ENCODE measurements around the gene PRRC2A.

PRRC2A gene
- total RNA-seq: 35.6 to 202 (median 90.4) reads per million in 18 experiments

DNA sequence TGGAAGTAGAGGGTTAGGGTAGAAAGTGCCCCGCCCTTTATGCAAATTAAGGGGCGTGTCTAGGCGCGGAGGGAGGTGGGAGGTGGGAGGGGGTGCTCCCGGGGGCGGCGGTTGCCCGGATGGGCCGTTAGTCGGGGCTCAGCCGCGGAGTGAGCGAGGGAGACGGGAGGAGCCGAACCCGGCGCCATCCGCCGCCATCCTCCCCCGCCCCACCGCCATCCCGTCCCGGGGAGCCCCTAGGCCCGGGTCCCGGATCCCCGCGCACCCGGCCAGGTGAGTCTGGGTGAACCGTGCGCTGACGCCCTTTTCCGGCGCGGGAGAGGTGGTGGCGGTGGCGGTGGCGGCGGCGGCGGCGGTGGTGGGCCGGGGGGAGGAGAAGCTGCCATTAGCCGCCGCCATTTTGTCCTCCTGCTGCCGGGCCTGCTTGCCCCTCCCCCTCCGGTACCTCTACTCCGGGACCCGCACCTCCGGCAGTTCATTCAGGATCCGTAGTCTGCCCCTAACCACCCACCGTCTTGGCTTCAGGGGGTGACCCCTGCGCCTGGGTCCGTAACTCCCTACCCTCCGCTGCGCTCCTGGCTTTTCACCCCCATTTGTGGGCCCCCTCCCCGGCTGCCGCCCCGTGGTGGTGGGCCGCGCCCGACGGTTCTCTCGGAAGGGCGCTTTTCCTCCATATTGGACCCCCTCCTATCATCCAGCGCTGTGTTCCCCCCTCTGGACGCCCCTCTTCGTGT, at the start of gene PRRC2A:
Gene PRRC2A, plus strand, starts transcription at position 130 of the 734 bp plus-strand sequence. CDS start 2,075 bp downstream, outside the sequence.
- DNase-seq: peak in 1 of 2 donors; percentile 41

DNA sequence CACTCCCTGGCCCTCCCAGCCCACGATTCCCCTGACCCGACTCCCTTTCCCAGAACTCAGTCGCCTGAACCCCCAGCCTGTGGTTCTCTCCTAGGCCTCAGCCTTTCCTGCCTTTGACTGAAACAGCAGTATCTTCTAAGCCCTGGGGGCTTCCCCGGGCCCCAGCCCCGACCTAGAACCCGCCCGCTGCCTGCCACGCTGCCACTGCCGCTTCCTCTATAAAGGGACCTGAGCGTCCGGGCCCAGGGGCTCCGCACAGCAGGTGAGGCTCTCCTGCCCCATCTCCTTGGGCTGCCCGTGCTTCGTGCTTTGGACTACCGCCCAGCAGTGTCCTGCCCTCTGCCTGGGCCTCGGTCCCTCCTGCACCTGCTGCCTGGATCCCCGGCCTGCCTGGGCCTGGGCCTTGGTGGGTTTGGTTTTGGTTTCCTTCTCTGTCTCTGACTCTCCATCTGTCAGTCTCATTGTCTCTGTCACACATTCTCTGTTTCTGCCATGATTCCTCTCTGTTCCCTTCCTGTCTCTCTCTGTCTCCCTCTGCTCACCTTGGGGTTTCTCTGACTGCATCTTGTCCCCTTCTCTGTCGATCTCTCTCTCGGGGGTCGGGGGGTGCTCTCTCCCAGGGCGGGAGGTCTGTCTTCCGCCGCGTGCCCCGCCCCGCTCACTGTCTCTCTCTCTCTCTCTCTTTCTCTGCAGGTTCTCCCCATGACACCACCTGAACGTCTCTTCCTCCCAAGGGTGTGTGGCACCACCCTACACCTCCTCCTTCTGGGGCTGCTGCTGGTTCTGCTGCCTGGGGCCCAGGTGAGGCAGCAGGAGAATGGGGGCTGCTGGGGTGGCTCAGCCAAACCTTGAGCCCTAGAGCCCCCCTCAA, 48.2 kb upstream of the PRRC2A start, which contains the start of gene LTA:
Gene LTA, plus strand, starts transcription at position 249 of the 871 bp plus-strand sequence. Its CDS starts 454 bp downstream, at position 703.
- DNase-seq: no peak

DNA sequence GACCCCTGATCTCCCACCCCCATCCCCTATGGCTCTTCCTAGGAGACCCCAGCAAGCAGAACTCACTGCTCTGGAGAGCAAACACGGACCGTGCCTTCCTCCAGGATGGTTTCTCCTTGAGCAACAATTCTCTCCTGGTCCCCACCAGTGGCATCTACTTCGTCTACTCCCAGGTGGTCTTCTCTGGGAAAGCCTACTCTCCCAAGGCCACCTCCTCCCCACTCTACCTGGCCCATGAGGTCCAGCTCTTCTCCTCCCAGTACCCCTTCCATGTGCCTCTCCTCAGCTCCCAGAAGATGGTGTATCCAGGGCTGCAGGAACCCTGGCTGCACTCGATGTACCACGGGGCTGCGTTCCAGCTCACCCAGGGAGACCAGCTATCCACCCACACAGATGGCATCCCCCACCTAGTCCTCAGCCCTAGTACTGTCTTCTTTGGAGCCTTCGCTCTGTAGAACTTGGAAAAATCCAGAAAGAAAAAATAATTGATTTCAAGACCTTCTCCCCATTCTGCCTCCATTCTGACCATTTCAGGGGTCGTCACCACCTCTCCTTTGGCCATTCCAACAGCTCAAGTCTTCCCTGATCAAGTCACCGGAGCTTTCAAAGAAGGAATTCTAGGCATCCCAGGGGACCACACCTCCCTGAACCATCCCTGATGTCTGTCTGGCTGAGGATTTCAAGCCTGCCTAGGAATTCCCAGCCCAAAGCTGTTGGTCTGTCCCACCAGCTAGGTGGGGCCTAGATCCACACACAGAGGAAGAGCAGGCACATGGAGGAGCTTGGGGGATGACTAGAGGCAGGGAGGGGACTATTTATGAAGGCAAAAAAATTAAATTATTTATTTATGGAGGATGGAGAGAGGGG, 47.0 kb upstream of the PRRC2A start:
- DNase-seq: no peak

DNA sequence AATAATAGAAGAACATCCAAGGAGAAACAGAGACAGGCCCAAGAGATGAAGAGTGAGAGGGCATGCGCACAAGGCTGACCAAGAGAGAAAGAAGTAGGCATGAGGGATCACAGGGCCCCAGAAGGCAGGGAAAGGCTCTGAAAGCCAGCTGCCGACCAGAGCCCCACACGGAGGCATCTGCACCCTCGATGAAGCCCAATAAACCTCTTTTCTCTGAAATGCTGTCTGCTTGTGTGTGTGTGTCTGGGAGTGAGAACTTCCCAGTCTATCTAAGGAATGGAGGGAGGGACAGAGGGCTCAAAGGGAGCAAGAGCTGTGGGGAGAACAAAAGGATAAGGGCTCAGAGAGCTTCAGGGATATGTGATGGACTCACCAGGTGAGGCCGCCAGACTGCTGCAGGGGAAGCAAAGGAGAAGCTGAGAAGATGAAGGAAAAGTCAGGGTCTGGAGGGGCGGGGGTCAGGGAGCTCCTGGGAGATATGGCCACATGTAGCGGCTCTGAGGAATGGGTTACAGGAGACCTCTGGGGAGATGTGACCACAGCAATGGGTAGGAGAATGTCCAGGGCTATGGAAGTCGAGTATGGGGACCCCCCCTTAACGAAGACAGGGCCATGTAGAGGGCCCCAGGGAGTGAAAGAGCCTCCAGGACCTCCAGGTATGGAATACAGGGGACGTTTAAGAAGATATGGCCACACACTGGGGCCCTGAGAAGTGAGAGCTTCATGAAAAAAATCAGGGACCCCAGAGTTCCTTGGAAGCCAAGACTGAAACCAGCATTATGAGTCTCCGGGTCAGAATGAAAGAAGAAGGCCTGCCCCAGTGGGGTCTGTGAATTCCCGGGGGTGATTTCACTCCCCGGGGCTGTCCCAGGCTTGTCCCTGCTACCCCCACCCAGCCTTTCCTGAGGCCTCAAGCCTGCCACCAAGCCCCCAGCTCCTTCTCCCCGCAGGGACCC, 46.1 kb upstream of the PRRC2A start:
- DNase-seq: no peak

DNA sequence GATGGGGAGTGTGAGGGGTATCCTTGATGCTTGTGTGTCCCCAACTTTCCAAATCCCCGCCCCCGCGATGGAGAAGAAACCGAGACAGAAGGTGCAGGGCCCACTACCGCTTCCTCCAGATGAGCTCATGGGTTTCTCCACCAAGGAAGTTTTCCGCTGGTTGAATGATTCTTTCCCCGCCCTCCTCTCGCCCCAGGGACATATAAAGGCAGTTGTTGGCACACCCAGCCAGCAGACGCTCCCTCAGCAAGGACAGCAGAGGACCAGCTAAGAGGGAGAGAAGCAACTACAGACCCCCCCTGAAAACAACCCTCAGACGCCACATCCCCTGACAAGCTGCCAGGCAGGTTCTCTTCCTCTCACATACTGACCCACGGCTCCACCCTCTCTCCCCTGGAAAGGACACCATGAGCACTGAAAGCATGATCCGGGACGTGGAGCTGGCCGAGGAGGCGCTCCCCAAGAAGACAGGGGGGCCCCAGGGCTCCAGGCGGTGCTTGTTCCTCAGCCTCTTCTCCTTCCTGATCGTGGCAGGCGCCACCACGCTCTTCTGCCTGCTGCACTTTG, 45.1 kb upstream of the PRRC2A start, which contains the start of gene TNF:
Gene TNF, plus strand, starts transcription at position 231 of the 567 bp plus-strand sequence. Its CDS starts 177 bp downstream, at position 408.
- peak; percentile 92 to 93 for DNase-seq

DNA sequence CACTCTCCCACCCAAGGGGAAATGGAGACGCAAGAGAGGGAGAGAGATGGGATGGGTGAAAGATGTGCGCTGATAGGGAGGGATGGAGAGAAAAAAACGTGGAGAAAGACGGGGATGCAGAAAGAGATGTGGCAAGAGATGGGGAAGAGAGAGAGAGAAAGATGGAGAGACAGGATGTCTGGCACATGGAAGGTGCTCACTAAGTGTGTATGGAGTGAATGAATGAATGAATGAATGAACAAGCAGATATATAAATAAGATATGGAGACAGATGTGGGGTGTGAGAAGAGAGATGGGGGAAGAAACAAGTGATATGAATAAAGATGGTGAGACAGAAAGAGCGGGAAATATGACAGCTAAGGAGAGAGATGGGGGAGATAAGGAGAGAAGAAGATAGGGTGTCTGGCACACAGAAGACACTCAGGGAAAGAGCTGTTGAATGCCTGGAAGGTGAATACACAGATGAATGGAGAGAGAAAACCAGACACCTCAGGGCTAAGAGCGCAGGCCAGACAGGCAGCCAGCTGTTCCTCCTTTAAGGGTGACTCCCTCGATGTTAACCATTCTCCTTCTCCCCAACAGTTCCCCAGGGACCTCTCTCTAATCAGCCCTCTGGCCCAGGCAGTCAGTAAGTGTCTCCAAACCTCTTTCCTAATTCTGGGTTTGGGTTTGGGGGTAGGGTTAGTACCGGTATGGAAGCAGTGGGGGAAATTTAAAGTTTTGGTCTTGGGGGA, 44.4 kb upstream of the PRRC2A start:
- DNase-seq: no peak

DNA sequence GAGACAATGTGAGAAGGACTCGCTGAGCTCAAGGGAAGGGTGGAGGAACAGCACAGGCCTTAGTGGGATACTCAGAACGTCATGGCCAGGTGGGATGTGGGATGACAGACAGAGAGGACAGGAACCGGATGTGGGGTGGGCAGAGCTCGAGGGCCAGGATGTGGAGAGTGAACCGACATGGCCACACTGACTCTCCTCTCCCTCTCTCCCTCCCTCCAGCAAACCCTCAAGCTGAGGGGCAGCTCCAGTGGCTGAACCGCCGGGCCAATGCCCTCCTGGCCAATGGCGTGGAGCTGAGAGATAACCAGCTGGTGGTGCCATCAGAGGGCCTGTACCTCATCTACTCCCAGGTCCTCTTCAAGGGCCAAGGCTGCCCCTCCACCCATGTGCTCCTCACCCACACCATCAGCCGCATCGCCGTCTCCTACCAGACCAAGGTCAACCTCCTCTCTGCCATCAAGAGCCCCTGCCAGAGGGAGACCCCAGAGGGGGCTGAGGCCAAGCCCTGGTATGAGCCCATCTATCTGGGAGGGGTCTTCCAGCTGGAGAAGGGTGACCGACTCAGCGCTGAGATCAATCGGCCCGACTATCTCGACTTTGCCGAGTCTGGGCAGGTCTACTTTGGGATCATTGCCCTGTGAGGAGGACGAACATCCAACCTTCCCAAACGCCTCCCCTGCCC, 43.5 kb upstream of the PRRC2A start:
- no peak for DNase-seq

DNA sequence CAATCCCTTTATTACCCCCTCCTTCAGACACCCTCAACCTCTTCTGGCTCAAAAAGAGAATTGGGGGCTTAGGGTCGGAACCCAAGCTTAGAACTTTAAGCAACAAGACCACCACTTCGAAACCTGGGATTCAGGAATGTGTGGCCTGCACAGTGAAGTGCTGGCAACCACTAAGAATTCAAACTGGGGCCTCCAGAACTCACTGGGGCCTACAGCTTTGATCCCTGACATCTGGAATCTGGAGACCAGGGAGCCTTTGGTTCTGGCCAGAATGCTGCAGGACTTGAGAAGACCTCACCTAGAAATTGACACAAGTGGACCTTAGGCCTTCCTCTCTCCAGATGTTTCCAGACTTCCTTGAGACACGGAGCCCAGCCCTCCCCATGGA, 42.9 kb upstream of the PRRC2A start:
- DNase-seq: no peak

DNA sequence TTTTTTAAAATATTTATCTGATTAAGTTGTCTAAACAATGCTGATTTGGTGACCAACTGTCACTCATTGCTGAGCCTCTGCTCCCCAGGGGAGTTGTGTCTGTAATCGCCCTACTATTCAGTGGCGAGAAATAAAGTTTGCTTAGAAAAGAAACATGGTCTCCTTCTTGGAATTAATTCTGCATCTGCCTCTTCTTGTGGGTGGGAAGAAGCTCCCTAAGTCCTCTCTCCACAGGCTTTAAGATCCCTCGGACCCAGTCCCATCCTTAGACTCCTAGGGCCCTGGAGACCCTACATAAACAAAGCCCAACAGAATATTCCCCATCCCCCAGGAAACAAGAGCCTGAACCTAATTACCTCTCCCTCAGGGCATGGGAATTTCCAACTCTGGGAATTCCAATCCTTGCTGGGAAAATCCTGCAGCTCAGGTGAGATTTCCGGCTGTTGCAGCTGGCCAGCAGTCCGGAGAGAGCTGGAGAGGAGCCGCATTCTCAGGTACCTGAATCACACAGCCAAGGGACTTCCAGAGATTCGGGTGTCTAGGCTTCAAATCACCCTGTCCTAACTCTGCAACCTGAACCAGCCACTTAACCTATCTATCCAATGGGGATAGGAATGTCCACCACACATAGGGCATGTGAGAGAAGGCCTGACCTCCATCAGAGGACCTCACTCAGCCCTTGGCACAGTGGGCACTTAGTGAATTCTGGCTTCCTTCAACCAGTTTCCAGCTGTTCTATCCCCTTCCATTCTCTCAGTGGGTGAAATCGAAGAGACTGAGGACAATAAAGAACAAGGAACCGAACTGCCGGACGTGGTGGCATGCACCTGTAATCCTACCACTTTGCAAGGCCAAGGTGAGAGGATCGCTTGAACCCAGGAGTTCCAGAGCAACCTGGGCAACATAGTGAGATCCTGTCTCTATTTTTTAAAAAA, 42.1 kb upstream of the PRRC2A start:
- DNase-seq: no peak

DNA sequence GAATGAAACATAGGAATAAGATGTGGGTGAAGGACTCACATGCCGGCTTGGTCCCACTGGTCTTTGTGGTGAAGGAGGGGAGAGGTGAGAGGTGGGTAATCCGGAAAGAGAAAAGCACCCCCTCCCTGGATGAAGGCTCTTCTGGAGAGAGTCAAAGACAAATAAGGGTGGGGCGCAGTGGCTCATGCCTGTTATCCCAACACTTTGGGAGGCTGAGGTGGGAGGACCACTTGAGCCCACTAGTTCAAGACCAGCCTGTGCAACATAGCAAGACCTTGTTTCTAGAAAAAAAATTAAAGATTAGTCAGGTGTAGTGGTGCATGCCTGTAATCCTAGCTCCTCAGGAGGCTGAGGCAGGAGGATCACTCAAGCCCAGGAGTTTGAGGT, 41.4 kb upstream of the PRRC2A start:
- DNase-seq: no peak

DNA sequence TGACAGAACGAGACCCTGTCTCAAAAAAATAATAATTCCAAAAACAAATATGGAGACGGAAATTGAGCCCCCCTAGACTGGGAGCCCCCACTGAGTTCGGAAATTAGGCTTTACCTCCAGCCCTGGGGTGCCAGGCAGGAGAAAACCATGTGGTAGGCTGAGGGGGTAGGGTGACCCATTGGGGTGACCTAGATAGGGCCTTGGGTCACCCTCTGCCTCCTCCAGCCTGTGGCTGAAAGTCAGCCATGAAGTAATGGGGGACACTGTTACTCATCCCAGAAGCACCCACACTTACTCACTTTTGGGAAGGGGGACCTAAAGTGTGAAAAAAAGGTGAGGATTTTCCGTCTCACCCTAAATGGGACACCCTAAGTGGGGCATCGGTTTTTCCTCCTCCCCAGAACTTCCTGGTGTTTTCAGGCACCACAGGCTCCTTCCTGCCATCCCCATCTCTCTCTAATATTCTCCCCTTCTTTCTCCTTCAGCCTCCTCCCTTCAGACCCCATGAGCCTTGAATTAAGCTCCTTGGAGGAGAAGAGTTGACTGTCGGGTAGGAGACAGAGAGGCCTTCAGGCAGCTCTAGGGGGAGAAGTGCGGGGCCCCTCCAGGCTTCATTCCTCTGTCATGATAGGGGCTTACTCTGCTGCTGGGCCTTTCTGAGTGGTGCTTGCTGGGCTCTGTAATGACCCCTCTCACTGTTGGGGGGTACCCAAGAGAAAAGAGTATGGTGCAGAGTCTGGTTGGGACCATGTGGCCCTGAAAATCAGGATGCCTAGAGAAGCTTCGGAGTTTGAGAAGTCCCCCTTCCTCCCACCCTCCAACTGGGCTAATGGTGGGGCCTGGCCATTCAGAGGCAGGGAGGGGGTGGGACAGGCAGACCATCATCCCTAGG, 40.7 kb upstream of the PRRC2A start:
- DNase-seq: no peak

DNA sequence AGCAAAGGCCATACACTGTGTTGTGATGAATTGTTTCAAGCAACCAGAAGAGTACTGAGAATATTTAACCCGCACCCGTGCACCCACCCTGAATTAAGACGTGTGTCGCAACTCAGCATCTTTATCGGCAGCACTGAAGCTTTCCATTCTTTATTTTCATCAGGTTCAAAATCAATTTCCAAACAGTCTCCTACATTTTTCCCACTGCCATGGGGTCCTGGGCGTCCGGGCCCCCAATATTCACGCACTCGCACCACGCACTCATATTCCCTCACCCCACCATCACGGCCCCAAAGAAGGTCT, 40.1 kb upstream of the PRRC2A start:
- DNase-seq: no peak

DNA sequence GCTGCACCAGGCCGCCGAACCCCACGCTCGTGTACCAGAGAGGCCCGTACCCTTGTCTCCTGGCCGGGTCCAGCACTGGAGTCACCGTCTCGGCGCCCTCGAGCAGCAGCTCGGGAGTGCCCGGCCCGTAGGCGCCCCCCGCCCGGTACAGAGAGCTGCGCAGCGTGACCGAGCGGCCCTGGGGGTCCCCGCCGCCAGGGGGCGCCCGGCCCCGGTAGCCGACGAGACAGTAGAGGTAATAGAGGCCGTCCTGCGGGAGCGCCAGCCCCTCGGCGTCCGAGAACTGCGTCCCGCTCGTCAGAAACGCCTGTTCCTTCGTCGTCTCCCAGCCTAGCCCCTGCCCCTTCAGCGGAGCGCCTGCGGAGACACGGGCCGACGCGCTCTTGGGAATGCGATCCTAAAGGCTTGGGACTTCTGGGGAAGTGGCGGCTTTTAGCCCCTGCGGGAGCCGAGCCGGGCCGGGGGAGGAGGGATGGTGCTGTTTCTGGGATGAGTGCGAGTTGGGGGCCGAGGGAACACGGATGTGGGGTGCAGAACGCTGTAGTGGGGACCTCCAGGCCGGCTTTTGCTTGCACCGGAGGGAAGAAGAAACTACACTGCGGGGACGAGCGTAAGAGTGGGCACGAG, 39.6 kb upstream of the PRRC2A start:
- DNase-seq: peak; percentile 74 to 82

DNA sequence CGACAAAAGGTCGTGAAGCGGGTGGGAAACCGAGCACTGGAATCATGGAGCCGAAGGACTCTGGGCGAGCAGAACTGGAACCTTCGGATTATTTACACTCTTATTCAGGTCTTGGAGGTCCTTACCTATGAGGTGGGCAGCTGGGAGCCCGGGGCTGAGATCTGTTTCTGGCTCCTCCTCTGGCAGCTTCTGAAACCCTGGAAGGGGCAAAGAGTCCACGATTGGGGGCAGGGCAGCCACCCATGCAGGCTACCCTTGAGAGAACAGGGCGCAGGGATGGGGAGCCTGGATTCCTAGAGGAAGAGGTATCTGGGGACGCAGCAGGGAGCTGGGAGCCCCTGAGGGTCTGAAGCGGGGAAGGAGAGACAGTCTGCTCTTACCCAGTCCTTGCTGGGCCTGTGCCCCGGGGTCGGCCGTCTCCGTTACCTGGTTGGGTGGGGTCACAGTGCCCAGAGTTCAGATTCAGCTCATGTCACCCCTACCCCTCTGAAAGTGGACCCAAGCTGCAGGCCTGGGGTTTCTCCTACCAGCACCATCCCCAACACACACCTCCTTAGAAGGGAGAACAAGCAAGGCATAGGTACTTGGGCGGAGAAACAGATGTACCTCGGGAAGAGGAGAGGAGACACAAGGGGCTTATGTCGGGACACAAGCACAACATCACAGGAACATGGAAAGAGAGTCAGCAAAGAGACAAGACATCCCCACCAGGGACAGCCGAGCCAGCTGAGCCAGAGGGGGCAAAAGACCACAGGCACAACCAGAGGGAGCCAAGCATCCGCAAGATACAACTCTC, 38.9 kb upstream of the PRRC2A start:
- DNase-seq: no peak

DNA sequence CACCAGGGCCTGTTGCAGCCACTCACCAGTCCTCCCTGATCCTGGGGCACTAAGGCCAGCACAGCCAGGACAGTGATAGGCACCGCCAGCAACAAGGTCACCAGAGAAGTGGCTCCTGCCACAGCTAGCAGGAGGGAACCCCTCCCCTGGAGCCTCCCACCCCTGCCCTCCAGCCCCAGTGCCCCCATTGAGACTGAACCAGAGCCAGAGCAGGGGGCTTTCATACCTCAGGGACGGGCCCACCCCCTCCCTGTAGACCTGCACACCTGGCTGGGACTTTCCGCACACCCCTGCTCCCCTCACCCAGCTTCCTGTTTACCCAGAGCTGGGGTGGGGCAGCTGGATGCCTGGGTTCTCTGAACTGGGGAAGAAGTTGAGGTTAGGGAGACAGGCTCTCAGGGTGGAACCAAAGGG, 38.3 kb upstream of the PRRC2A start, which contains the start of gene LTB:
Gene LTB, minus strand, starts transcription at position 195 of the 414 bp plus-strand sequence. Its CDS starts 7 bp downstream, at position 188.
- no peak for DNase-seq

DNA sequence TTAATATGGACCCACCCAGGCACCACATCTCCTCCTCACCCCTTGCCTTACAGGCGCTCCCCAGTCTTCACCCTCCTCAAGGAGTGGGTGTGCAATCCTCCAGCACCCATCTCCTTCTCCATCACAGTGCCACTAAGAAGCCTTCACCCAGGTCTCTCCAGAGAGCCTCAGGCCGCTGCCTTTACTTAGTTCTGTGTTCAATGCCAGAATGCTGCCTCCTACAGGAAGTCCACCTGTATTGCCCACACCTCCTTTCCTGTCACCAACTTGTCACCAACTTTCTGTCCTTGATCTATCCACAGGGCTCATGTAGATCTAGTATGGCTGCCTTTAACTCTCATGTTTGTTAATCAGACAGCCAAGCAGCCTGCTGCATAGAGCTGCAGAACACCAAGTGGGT, 35.0 kb upstream of the PRRC2A start:
- DNase-seq: peak; percentile 27 to 34

Data from inflammatory macrophage (primary cell).